Right hindlimb (tissue), 1 donor: ENCODE results near the gene CORO2B.

Experiments used
- DNase-seq: peaks from one replicate; pipeline ENCODE4 v3.0.0-alpha.2; 2018

CORO2B gene

GRCh38 chr15:68554721-68555678, 23.8 kb upstream of the CORO2B start:
- DNase-seq: no peak

- no peak for DNase-seq
These were observed 23.1 kb upstream of the CORO2B start for GRCh38 chr15:68555679-68556037.

- DNase-seq: no peak
These were observed 22.4 kb upstream of the CORO2B start for GRCh38 chr15:68556139-68556990.

GRCh38 chr15:68557469-68558317, 21.1 kb upstream of the CORO2B start:
- DNase-seq: no peak

- DNase-seq: no peak
These were observed 20.2 kb upstream of the CORO2B start for GRCh38 chr15:68558318-68559305.

GRCh38 chr15:68559345-68560310, 19.2 kb upstream of the CORO2B start:
- peak; percentile 88 for DNase-seq

GRCh38 chr15:68560501-68561113, 18.2 kb upstream of the CORO2B start:
- DNase-seq: no peak

- no peak for DNase-seq
These were observed 17.5 kb upstream of the CORO2B start for GRCh38 chr15:68561171-68561900.

GRCh38 chr15:68561901-68562300, 16.9 kb upstream of the CORO2B start:
- no peak for DNase-seq

- no peak for DNase-seq
These were observed 14.6 kb upstream of the CORO2B start for GRCh38 chr15:68564173-68564572.

- DNase-seq: no peak
These were observed 13.6 kb upstream of the CORO2B start for GRCh38 chr15:68565234-68565633.

GRCh38 chr15:68565726-68566125, 13.1 kb upstream of the CORO2B start:
- DNase-seq: no peak

- no peak for DNase-seq
These were observed 12.3 kb upstream of the CORO2B start for GRCh38 chr15:68566377-68566954.

- no peak for DNase-seq
These were observed 11.4 kb upstream of the CORO2B start for GRCh38 chr15:68567345-68567744.

GRCh38 chr15:68570974-68571373, 7.8 kb upstream of the CORO2B start:
- DNase-seq: no peak

- peak; percentile 1 for DNase-seq
These were observed 7.2 kb upstream of the CORO2B start for GRCh38 chr15:68571582-68571981.

- DNase-seq: no peak
These were observed 6.5 kb upstream of the CORO2B start for GRCh38 chr15:68572309-68572708.

- no peak for DNase-seq
These were observed 5.9 kb upstream of the CORO2B start for GRCh38 chr15:68572921-68573320.

GRCh38 chr15:68574046-68574445, 4.7 kb upstream of the CORO2B start:
- DNase-seq: no peak
